ENCODE results near the gene OXLD1.

The OXLD1 gene

DNA sequence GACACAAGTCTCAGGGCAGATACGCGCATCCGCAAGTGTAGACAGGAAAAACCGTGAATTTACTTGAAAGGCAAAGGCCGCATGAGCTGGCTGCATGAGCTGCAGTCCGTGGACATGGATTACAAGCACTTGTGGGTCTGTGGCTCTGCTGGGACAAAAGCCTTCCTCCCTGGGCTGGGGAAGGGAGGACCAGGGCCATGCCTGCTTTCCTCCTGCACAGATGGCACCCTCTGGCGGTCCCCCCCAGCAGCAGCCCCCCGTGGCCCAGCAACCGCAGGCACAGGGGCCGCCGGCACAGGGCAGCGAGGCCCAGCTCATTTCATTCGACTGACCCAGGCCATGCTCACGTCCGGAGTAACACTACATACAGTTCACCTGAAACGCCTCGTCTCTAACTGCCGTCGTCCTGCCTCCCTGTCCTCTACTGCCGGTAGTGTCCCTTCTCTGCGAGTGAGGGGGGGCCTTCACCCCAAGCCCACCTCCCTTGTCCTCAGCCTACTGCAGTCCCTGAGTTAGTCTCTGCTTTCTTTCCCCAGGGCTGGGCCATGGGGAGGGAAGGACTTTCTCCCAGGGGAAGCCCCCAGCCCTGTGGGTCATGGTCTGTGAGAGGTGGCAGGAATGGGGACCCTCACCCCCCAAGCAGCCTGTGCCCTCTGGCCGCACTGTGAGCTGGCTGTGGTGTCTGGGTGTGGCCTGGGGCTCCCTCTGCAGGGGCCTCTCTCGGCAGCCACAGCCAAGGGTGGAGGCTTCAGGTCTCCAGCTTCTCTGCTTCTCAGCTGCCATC, 35.1 kb upstream of the OXLD1 start:
- no peak for DNase-seq

DNA sequence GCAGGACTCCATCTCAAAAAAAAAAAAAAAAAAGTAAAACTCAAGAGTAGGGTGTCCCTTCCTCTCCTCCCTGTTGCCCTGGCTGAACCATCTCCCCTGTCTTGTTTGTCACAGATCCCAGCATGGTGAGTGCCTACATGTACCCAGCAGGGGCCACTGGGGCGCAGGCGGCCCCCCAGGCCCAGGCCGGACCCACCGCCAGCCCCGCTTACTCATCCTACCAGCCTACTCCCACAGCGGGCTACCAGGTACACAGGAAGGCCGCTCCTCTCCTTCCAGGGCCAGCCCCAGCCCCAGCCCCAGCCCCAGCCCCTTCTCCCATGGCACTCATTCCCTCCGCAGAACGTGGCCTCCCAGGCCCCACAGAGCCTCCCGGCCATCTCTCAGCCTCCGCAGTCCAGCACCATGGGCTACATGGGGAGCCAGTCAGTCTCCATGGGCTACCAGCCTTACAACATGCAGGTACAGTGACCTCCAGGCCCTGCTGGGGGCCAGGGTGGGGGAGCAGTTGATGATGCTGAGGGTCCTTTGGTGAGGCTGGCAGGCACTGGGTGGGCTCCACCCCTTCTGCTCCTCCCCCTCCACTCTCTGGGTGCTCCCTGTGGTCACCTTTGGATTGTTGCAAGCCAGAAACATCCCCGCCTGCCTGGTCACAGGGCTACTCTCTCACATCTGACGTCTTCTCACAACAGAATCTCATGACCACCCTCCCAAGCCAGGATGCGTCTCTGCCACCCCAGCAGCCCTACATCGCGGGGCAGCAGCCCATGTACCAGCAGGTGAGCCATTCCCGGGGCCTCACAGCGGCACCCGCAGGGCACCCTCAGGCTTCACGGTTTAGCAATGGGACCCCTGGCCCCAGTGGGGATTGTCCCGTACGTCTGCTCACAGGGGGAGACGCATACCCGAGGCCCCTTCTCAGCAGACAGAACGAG, 34.2 kb upstream of the OXLD1 start:
- DNase-seq, result no peak

DNA sequence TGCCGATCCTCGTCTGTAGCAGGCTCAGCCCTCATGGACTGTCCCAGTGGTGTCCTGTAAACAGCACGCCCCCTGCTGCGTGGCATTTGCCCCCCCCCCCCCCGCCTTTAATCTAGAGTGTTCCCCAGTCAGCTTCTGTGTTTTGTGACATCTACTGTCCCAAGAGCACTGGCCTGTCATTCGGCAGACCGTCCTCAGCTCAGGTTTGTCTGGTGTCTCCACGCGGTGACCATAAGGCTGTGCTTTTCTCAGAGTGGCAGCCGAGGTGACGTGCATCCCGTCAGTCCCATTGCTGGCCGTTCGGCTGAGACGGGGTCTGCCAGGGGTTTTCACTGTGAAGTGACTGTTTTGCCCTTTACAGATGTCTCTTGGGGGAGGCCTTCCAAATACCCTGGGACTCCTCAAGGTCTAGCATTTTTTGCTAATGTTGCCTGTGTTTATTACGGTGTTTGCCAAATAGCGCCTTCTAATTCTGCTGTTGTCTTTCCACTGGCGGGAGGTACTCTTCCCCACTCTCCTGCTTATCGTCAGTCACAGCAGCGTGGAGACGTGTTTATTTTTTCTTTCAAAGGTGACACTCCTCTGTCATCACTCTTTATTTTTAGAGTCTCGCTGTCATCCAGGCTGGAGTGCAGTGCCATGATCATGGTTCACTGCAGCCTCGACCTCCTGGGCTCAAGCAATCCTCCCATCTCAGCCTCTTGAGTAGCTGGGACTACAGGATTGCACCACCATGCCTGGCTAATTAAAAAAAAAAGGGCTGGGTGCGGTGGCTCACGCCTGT, 31.0 kb upstream of the OXLD1 start:
- DNase-seq, result no peak

DNA sequence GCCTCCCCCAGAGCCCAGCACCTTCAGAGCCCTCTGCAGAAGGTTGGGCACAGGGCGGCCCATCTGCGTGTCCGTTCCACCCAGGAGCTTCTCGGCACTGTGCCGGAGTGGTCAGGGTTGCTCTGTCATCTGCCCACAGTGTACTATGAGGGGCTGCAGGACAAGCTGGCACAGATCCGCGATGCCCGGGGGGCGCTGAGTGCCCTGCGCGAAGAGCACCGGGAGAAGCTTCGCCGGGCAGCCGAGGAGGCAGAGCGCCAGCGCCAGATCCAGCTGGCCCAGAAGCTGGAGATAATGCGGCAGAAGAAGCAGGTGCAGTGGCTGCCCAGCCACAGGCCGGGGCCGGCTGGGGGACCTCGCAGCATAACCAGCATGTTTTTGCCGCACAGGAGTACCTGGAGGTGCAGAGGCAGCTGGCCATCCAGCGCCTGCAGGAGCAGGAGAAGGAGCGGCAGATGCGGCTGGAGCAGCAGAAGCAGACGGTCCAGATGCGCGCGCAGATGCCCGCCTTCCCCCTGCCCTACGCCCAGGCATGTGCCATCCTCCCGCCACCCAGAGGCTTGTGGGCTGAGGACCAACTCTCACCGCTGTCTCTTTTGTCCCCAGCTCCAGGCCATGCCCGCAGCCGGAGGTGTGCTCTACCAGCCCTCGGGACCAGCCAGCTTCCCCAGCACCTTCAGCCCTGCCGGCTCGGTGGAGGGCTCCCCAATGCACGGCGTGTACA, 30.0 kb upstream of the OXLD1 start:
- no peak for DNase-seq

DNA sequence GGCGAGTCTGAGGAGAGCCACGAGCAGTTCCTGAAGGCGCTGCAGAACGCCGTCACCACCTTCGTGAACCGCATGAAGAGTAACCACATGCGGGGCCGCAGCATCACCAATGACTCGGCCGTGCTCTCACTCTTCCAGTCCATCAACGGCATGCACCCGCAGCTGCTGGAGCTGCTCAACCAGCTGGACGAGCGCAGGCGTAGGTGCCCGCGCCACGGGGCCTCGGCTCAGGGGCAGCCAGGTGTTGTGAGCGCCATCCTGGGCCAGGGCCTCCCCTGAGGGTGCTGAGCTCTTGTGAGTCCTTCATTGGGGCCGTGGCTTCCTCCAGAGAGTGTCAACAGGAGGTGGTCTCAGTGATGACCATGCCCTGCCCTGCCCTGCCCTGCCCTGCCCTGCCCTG, 29.4 kb upstream of the OXLD1 start:
- DNase-seq, result no peak

DNA sequence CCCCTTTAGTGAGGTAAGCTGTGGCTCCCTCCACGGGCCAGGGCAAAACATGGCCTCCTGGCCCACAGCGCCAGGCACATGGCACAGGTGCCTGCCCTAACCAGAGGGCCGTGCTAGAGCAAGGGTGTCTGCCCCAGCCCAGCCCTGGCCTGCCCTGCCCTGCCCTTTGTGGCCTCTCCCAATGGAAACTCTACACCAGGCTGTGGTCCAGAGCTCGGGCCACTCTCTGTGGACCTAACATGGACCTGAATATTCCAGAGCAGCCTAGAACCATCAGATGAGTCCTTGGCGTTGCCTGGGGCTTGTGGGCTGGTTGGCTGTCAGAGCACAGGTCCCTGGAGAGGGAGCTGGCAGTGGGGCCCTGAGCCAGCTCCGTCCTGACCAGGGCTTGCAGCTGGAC, 28.8 kb upstream of the OXLD1 start:
- DNase-seq, result no peak

DNA sequence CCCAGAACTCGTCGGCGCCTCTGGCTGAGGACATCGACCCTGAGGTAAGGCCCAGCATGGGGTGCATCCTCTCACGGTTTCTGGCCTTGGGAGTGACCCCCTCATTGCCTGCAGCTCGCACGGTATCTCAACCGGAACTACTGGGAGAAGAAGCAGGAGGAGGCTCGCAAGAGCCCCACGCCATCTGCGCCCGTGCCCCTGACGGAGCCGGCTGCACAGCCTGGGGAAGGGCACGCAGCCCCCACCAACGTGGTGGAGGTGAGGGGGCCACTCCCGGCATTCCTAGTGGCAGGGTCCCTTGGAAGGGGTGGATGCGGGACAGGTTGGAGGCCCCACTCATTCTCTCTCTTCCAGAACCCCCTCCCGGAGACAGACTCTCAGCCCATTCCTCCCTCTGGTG, 28.4 kb upstream of the OXLD1 start:
- DNase-seq, result no peak

DNA sequence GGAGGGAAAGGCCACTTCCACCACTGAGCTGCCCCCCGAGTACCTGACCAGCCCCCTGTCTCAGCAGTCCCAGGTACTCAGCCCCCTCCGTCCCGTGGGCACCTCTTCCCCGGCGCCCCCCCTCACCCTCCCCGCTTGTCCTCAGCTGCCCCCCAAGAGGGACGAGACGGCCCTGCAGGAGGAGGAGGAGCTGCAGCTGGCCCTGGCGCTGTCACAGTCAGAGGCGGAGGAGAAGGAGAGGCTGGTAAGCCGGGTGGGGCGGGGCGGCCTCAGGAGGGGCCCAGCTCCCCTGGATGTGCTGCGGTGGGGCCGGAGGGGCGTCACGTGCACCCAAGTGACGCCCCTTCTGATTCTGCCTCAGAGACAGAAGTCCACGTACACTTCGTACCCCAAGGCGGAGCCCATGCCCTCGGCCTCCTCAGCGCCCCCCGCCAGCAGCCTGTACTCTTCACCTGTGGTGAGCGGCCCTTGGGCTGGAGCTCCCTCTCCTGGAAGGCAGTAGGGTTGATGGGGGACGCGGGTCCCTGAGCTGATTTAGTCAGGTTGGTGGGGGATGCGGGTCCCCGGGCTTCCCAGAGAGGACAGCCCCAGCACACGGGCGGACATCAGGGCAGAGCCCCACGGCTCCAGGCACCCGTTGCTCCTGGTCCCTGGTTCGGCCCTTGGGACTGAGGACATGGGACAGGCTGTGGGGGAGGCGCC, 27.3 kb upstream of the OXLD1 start:
- no peak for DNase-seq

DNA sequence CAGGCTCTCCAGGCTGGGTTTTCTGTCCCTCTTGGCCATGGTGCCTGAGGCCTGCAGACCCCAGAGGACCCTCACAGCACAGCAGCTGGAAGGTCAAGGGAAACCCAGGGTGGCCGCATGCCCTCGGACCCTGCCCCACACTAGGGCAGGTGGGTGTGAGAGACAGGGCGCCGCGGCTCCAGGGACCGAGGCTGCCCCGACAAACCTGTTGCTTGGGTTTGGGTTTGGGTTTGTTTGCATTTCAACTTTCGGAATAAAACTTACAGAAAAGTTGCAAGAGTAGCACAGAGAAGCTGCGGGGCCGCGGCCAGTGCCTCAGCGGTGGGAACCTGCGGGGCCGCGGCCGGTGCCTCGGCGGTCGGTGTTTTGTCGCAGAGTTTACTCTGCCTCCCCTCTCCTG, 25.2 kb upstream of the OXLD1 start:
- no peak for DNase-seq

DNA sequence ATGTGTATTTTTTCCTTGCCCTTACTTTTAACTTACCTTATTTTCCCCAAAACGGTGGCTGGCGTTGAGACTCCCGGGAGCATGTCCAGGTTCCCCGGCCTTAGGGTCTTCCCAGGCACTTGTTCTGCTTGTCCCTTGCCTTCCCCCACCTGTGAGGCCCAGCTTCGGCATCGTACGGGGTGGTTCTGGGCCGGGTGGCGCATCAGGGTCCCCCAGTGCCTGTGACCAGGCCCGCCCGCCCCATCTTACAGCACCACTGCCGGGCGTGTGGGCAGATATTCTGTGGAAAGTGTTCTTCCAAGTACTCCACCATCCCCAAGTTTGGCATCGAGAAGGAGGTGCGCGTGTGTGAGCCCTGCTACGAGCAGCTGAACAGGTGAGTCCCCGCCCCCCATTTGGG, 24.8 kb upstream of the OXLD1 start:
- no peak for DNase-seq

DNA sequence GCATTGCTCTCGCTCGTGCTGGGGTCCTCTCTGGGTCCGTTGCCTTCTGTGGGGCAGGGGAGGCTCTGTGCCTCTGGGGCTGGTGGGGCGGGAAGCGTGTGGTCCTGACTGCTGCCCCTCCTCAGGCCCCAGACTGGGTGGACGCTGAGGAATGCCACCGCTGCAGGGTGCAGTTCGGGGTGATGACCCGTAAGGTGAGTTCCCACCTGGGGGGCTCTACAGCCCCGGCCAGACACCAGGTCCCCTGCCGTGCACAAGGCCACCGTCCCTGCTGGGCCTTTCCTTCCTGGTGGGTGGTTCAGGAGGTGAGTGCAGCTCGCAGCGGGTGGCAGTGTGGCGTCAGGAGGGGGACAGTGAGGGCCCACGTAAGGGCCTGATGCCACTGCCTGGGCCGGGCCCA, 24.1 kb upstream of the OXLD1 start:
- DNase-seq, result no peak

DNA sequence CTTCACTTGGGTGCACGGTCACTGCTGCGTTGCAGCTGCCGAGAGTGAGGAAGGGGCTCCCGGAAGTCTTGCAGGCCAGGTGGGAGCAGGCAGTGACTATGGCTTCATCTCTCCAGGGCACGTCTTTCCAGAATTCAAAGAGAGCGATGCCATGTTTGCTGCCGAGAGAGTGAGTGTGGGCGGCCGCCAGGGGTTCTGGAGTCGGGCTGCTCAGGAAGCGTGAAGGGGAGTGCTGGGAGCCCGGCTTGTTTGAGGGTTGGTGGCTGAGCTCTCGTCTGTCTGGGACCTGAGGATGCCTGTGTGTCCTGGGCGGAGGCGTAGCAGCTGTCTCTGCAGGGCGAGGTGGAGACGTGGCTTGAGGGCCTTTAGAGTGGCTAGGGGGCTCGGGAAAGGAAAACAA, 23.7 kb upstream of the OXLD1 start:
- no peak for DNase-seq

DNA sequence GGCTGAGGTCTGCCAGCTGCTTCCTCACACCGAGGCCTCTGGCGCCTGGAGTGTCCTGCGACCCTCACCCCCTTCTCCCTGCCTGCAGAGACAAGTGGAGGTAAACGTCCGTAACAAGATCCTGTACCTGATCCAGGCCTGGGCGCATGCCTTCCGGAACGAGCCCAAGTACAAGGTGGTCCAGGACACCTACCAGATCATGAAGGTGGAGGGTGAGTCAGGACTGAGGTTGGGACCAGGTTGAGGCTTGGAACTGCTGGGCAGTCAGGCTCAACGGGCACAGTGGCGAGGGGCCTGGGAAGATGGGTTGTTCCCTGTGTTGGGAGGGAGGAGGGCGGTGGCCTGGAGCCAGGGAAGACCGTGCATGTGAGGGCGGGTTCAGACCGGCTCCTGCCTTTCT, 22.2 kb upstream of the OXLD1 start:
- DNase-seq, result no peak

DNA sequence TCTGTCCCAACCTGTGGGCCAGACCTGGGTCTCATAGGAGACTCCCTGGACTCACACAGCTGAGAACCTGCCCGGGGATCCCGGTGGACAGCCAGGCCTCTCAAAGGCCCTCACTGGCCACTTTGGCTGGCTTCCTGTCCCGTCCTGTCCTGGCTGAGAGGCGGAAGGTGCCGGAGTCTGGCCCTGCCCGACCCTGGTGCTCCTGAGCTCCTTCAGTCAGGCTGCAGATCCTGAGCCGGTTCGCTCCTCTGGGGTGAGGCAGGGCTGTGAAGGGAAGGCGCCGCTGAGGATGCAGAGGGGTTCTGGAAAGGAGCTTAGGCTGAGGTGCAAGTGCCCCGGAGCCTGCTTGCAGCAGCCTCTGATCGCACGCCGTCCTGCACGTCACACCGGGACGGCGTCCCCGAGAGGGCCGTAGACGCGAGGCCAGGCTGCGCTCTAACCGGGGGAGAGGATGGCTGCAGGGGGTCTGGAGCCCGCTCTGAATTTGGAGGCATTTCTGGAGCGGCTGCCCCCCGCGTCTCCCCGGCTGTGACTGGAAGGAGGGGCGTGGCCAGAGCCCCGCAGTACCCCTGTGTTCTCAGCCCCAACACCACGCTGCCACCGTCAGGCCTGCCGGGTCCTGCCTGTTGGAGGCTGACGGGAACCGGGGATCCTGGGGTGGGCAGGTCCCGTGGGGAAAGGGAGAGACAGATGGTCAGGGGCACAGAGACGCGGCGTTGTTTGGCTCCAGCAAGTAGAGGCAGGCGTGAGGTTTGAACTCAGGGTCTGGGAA, 21.6 kb upstream of the OXLD1 start:
- DNase-seq, result no peak

DNA sequence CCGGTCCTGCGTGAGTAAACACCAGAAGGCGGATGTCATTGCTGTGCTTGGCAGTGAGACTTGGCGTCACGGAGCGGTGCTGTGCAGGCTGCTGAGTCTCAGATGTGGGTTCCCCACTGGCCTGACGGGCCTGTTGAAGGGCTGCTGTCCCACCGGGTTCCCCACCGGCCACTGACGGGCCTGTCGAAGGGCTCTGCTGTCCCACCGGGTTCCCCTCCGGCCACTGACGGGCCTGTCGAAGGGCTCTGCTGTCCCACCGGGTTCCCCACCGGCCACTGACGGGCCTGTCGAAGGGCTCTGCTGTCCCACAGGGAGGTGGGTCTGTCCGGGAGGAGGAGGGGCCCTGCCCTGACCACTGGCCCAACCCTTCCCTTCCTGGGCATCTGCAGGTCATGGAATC, 20.2 kb upstream of the OXLD1 start:
- no peak for DNase-seq

DNA sequence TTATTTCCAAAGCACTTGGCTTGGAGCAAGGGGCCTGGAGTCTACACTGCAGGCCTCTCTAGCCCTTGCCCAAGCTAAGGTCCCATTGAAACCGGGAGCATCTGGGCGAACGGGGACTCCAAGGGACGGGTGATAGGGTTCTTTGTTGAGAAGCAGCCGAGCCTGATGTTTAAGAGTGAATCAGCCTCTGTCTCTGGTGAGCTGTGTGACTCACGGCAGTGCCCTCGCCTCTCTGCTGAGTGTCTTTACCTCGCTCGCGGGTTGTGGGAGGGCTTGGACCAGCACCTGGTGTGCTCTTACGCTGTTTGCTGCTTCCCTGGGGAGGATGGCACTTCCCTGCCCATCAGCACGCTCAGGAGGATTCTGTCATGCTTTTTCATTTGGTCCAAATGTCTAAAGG, 18.7 kb upstream of the OXLD1 start:
- no peak for DNase-seq

DNA sequence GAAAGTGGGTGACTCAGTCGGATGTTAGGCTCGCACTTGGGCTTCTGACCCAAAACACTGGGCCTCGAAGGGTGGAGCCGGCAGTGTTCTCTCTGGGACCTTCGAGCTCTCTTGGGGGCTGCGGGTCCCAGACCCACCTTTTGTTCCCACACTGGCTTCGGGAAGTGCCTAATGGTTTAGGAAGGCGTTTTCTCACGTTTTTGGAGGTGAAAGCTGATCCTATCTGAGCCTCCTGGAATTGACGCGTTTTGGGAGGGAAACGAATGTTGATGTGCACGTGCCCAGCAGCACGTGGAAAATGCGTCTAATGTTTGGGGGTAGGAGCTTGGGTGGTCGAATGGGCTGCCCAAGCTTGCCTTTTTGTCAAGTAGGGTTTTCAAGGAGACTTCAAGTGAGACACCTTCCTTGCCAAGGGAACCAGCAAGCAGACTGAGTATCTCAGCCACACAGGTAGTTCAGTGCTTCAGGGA, 18.1 kb upstream of the OXLD1 start:
- DNase-seq, result no peak

DNA sequence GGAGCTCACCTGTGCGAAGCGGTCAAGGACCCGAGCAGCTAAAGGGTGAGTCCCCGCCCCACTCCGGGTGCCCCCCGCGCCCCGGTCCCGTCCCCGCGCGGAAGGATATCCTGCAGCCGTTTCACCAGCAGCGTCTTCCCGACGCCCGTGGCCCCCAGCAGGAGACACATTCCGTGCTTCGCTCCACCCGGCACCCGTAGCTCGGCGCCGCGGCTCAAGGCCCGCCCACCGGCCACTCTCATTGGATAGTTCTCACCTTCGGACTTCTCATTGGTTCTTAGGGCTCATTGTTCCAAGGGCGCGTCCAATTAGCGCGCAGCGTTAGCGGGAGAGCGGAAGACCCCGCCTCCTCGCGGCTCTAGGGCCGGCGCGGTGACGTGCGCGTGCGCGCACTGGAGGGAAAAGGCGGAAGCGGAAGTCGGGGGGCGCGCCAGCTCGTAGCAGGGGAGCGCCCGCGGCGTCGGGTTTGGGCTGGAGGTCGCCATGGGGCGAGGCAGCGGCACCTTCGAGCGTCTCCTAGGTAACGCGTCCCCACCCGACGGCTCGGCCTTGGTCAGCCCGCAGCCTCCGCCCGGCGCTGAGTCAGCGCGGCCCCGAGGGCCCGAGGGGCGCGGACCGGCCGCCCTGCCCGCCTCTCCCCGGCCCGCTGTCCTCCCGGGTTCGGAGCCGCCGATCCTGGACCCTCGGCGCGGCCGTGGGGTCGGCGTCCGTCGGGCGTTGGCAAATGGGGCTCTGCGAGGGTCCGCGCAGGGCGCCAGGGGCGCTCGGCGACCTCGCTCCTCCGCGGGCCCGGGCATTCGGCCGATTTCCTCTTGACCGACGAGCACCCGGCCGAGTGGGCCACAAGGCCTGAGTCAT, 17.4 kb upstream of the OXLD1 start, which contains the start of the genes ARL16 and HGS:
TSS of gene ARL16 (minus strand) at position 214 of the 858 bp plus-strand sequence. CDS start at position 170, 44 bp downstream.
TSS of gene HGS (plus strand) at position 428 of the 858 bp plus-strand sequence. CDS start at position 484, 56 bp downstream.
- DNase-seq, result peak; percentile 99

DNA sequence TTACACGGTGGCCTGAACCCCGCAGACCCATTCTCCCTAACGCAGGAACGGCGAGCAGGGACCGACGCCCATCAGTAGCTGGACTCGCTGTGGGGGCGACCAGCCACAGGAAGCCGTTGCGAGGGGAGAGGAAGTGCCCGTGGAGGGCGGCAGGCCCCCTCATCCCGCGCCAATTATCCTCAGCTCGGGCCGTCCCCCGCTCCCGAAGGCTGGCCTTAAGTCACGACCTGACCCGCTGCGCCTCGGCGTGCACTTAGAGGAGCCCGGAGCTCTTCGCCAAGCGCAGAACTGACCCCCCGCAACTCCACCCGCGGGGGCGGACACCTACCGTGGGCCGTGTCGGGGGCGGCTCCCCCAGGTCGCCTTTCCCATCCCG, 16.8 kb upstream of the OXLD1 start:
- DNase-seq, result no peak

Measured in CD4-positive, alpha-beta T cell treated with Interleukin-17A for 1 hour (primary cell).